HEK293 (cell line): Measurements from ENCODE around the gene REM2.

ENCODE experiments used
- CTCF ChIA-PET: fragments of 350-600 bp; formaldehyde crosslinking; extraction: SDS; loops from one replicate; lab custom pipeline; 2021; ENCODE audit warnings: antibody characterized with exemption; lab: Yijun Ruan, JAX
- POLR2A ChIA-PET: fragments of 300-600 bp; formaldehyde crosslinking; extraction: SDS; loops from one replicate; lab custom pipeline; 2020; ENCODE audit warnings: antibody characterized with exemption, inconsistent platforms; lab: Yijun Ruan, JAX
- H3K27ac ChIP-seq: fragments of 200-500 bp; sonication (Bioruptor generic); 2 replicates; pipeline ENCODE4 v1.5.1; 2014; ENCODE audit warnings: low read depth, low read length, control low read depth, inconsistent platforms; ENCODE audit errors: extremely low read depth
- H3K36me3 ChIP-seq, 2 experiments: fragments of 200-500 bp in 1 of 2; sonication (Bioruptor generic) in 1 of 2; 1 replicate in 1 of 2; 2 replicates in 1 of 2; pipeline ENCODE4 v1.5.1; 2014 to 2017; ENCODE audit warnings: inconsistent platforms in 2 of 2, low read length in 2 of 2; ENCODE audit not compliant: control insufficient read depth in 2 of 2, insufficient read depth in 1 of 2
- H3K4me1 ChIP-seq: fragments of 200-500 bp; sonication (Bioruptor generic); 2 replicates; pipeline ENCODE4 v1.5.1; 2014; ENCODE audit warnings: mild to moderate bottlenecking, low read length, inconsistent platforms; ENCODE audit not compliant: control insufficient read depth, insufficient read depth
- H3K4me3 ChIP-seq: 2 replicates; pipeline ENCODE4 v1.5.1; 2011; ENCODE audit warnings: low read depth, mild to moderate bottlenecking, control low read depth, low read length, moderate library complexity
- H3K9me3 ChIP-seq: fragments of 200-500 bp; sonication (Bioruptor generic); 2 replicates; pipeline ENCODE4 v1.5.1; 2014; ENCODE audit warnings: low read depth, low read length, inconsistent platforms; ENCODE audit not compliant: control insufficient read depth, insufficient read depth
- FEZF1 ChIP-seq: fragments of 450-650 bp; formaldehyde crosslinking; IDR thresholded peaks from 2 replicates; pipeline ENCODE4 v1.5.1; 2016; ENCODE audit warnings: missing biosample characterization, missing genetic modification characterization
- ZBTB44 ChIP-seq: fragments of 450-650 bp; IDR thresholded peaks from 2 replicates; pipeline ENCODE4 v1.5.1; 2018; ENCODE audit warnings: missing biosample characterization, mild to moderate bottlenecking, missing genetic modification characterization
- ZNF23 ChIP-seq: fragments of 450-650 bp; formaldehyde crosslinking; IDR thresholded peaks from 2 replicates; pipeline ENCODE4 v1.5.1; 2016; ENCODE audit warnings: missing biosample characterization, missing genetic modification characterization, borderline replicate concordance
- ZNF335 ChIP-seq: fragments of 450-650 bp; formaldehyde crosslinking; conservative IDR thresholded peaks from 2 replicates; pipeline ENCODE4 v1.5.1; 2016; ENCODE audit warnings: missing biosample characterization, missing genetic modification characterization
- ZNF530 ChIP-seq: fragments of 450-650 bp; formaldehyde crosslinking; IDR thresholded peaks from 2 replicates; pipeline ENCODE4 v1.5.1; 2016; ENCODE audit warnings: low read depth, missing biosample characterization, missing genetic modification characterization
- ZNF580 ChIP-seq: fragments of 450-650 bp; formaldehyde crosslinking; IDR thresholded peaks from 2 replicates; pipeline ENCODE4 v1.5.1; 2016; ENCODE audit warnings: missing biosample characterization, missing genetic modification characterization
- ZNF600 ChIP-seq: fragments of 450-650 bp; formaldehyde crosslinking; IDR thresholded peaks from 2 replicates; pipeline ENCODE4 v1.5.1; 2016; ENCODE audit warnings: missing biosample characterization, missing genetic modification characterization
- ZNF792 ChIP-seq: fragments of 450-650 bp; formaldehyde crosslinking; IDR thresholded peaks from 2 replicates; pipeline ENCODE4 v1.5.1; 2016; ENCODE audit warnings: missing biosample characterization, missing genetic modification characterization
- ZSCAN23 ChIP-seq: fragments of 450-650 bp; formaldehyde crosslinking; IDR thresholded peaks from 2 replicates; pipeline ENCODE4 v1.5.1; 2016; ENCODE audit warnings: missing biosample characterization, missing genetic modification characterization
- TF ChIP-seq, protein P1 (sequence below): fragments of 450-650 bp; formaldehyde crosslinking; IDR thresholded peaks from 2 replicates; pipeline ENCODE4 v1.5.1; 2016; ENCODE audit warnings: missing biosample characterization, missing genetic modification characterization

The REM2 gene

DNA sequence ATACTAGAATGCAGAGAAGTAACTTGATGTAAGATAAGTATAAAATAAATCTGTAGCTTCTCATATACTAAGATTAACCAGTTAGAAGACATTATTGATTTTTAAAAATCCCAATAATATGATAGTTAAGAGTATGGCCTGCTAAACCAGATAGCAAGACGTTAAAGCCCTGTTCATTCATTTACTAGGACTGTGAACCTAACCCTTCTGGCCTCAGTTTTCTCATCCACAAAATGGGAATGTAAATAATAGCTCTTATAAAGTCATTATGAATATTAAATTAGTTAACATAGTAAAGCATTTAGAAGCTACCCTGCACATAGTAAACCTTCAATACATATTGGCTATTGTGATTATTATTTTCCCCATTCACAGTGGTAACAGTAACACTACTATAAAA is 52.1 kb downstream of the REM2 start:
- ChIA-PET CTCF (interaction anchor here (0.6 to 2.2 kb wide), 6 partner anchors 14 to 70 kb away, joined by 3 to 7 read pairs (median 4); no protein-coding TSS in a partner anchor), POLR2A (interaction anchor here (1.0 kb wide), 1 partner anchor 22 kb away, joined by 5 read pairs; the partner anchor contains the start of gene HAUS4)
- TF ChIP-seq ZNF792 (tag by site-specific recombination) = no peak
- no peak for TF ChIP-seq ZNF600 (tag by site-specific recombination)
- TF ChIP-seq ZNF335 (tag by site-specific recombination) = no peak
- no peak for TF ChIP-seq FEZF1 (tag by site-specific recombination)
- no peak for TF ChIP-seq ZBTB44 (tag by site-specific recombination)
- no peak for TF ChIP-seq ZNF23 (tag by site-specific recombination)
- no peak for TF ChIP-seq ZNF580 (tag by site-specific recombination)
- TF ChIP-seq, protein P1, sequence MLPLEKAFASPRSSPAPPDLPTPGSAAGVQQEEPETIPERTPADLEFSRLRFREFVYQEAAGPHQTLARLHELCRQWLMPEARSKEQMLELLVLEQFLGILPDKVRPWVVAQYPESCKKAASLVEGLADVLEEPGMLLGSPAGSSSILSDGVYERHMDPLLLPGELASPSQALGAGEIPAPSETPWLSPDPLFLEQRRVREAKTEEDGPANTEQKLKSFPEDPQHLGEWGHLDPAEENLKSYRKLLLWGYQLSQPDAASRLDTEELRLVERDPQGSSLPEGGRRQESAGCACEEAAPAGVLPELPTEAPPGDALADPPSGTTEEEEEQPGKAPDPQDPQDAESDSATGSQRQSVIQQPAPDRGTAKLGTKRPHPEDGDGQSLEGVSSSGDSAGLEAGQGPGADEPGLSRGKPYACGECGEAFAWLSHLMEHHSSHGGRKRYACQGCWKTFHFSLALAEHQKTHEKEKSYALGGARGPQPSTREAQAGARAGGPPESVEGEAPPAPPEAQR (tag by site-specific recombination) = no peak
- TF ChIP-seq ZSCAN23 (tag by site-specific recombination) = no peak
- TF ChIP-seq ZNF530 (tag by site-specific recombination) = no peak

More for the DNA sequence above, 52.1 kb downstream of the REM2 start:
- H3K36me3 ChIP-seq = no peaks in the 10 kb centered on the region; a peak in 1 of 3 replicates
- no peaks in the 10 kb centered on the region for H3K9me3 ChIP-seq
- no peak overlapping the region for H3K27ac ChIP-seq
- H3K4me1 ChIP-seq = no peaks in the 10 kb centered on the region
- no peak overlapping the region for H3K4me3 ChIP-seq
